Measurements from ENCODE around the gene CASS4.

DNA sequence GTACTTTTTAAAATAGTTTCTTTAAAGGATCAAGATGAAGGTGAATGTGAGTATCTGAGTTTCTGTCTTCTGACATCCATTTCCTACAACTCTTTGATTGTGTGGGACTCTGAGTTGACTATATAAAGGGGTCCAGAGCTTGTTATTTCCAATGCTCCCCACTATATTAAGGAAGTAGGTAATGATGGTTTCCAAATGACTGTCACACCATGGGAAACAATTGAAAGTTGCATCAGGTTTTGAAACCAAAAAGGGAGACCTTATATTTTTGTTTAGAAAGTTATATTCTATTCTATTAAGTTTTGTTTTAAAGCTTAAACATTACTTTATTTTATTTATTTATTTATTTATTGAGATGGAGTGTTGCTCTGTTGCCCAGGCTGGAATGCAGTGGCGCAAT is 11.2 kb downstream of the CASS4 start:
- TF ChIP-seq GATA2 (IDR thresholded peaks at IDR 0.05; ENCODE audit: low read depth, low read length) (no peak), GATA3 (IDR thresholded peaks at IDR 0.05; ENCODE audit: low read depth, low read length) (no peak)

Measured in SH-SY5Y (cell line).